GM12878 (cell line): ENCODE results near the gene TLCD5. TPM values are rescaled to one million over a fixed set of nuclear protein-coding genes. Genes with fewer than 3 reads are reported as not detected.

Experiments
- ATAC-seq: fragments of 200-7000 bp; cut with Tn5 transposase; 3 replicates; pipeline ENCODE4 v1.9.1; 2020; ENCODE audit warnings: mild to moderate bottlenecking, moderate library complexity
- Bru-seq: library from RNA; stranded (reverse); fragments of 400-500 nt; gene quantifications from one replicate; lab custom pipeline; 2021; lab: Mats Ljungman, UMichigan
- BruChase-seq, 2 experiments: library from RNA; stranded (reverse); fragments of 400-500 nt; gene quantifications; one replicate each; lab custom pipeline; 2021; lab: Mats Ljungman, UMichigan
- BruUV-seq: library from RNA; stranded (reverse); fragments of 400-500 nt; replicated peaks from 2 replicates; lab custom pipeline; 2021; lab: Mats Ljungman, UMichigan
- CTCF ChIA-PET: fragments of 300-600 bp; sonication (Branson Sonifier 250); formaldehyde crosslinking; extraction: SDS; loops from one replicate; lab custom pipeline; 2021; ENCODE audit warnings: inconsistent platforms; lab: Yijun Ruan, JAX
- POLR2A ChIA-PET: fragments of 350-600 bp; formaldehyde crosslinking; extraction: SDS; loops from one replicate; lab custom pipeline; 2021; ENCODE audit warnings: inconsistent platforms; lab: Charles Lee
- RAD21 ChIA-PET: fragments of 300-600 bp; sonication (Branson Sonifier 250); formaldehyde crosslinking; loops from one replicate; lab custom pipeline; 2023; ENCODE audit warnings: antibody characterized with exemption; ENCODE audit not compliant: unreplicated experiment; lab: Charles Lee
- SMC1A ChIA-PET: fragments of 300-600 bp; sonication (Branson Sonifier 250); formaldehyde crosslinking; loops from one replicate; lab custom pipeline; 2023; ENCODE audit not compliant: unreplicated experiment, uncharacterized antibody; lab: Charles Lee
- DNase-seq: peaks from one replicate; pipeline ENCODE4 v3.0.0-alpha.2; 2011; ENCODE audit warnings: low read depth, low spot score
- FAIRE-seq: peaks from 3 replicates; lab custom pipeline; 2011; peaks lifted over from hg19 to GRCh38; lab: Jason Lieb, UNC
- H2AFZ ChIP-seq: 2 replicates; pipeline ENCODE4 v1.6.0; 2011; ENCODE audit warnings: low read depth, low read length, control low read depth; ENCODE audit not compliant: control insufficient read depth
- H3K27ac ChIP-seq: 2 replicates; pipeline ENCODE4 v1.5.1; 2011; ENCODE audit warnings: control low read depth; ENCODE audit not compliant: control insufficient read depth, insufficient read depth
- H3K27me3 ChIP-seq, 2 experiments: replicated peaks in 1 of 2; 2 replicates each; pipeline versions ENCODE4 v1.6.0 to v1.6.1; 2011; ENCODE audit warnings: low read length in 1 of 2; ENCODE audit not compliant: control insufficient read depth in 2 of 2, insufficient read depth in 2 of 2
- H3K36me3 ChIP-seq, 2 experiments: 2 replicates each; pipeline ENCODE4 v1.5.1; 2011; ENCODE audit warnings: low read length in 1 of 2; ENCODE audit not compliant: control insufficient read depth in 2 of 2, insufficient read depth in 2 of 2
- H3K4me1 ChIP-seq: 2 replicates; pipeline ENCODE4 v1.6.1; 2011; ENCODE audit warnings: mild to moderate bottlenecking, low read length, moderate library complexity, mixed read lengths; ENCODE audit not compliant: control insufficient read depth, insufficient read depth
- H3K4me2 ChIP-seq: 2 replicates; pipeline ENCODE4 v1.6.0; 2011; ENCODE audit warnings: control low read depth; ENCODE audit not compliant: control insufficient read depth, insufficient read depth
- H3K4me3 ChIP-seq: fragments of 200-600 bp; sonication (generic); 2 replicates; pipeline ENCODE4 v1.5.1; 2016
- H3K79me2 ChIP-seq: 2 replicates; pipeline ENCODE4 v1.6.0; 2011; ENCODE audit warnings: low read length; ENCODE audit not compliant: control insufficient read depth, insufficient read depth
- H3K9ac ChIP-seq: 2 replicates; pipeline ENCODE4 v1.8.0; 2011; ENCODE audit warnings: low read length, control low read depth, mixed read lengths; ENCODE audit not compliant: control insufficient read depth, insufficient read depth
- H3K9me3 ChIP-seq: replicated peaks from 3 replicates; pipeline ENCODE4 v1.5.1; 2011; ENCODE audit warnings: mild to moderate bottlenecking, low read length; ENCODE audit not compliant: control insufficient read depth, insufficient read depth
- H4K20me1 ChIP-seq: 2 replicates; pipeline ENCODE4 v1.6.0; 2011; ENCODE audit not compliant: control insufficient read depth, insufficient read depth
- BMI1 ChIP-seq: fragments of 450-650 bp; IDR thresholded peaks from 2 replicates; pipeline ENCODE4 v1.6.1; 2016; ENCODE audit warnings: mild to moderate bottlenecking, moderate library complexity, borderline replicate concordance
- CEBPZ ChIP-seq: fragments of 150-350 bp; IDR thresholded peaks from 2 replicates; pipeline ENCODE4 v1.6.1; 2016; ENCODE audit warnings: low read depth, low read length
- DPF2 ChIP-seq: fragments of 450-650 bp; IDR thresholded peaks from 2 replicates; pipeline ENCODE4 v1.6.1; 2017; ENCODE audit warnings: mild to moderate bottlenecking
- EP300 ChIP-seq, 2 experiments: fragments of 150-350 bp in 1 of 2; IDR thresholded peaks; 2 replicates each; pipeline ENCODE4 v1.6.1; 2011 to 2012; ENCODE audit warnings: low read depth in 2 of 2, low read length in 2 of 2, borderline replicate concordance in 1 of 2, improper control_type of control experiment in 1 of 2, inconsistent platforms in 1 of 2; ENCODE audit not compliant: control insufficient read depth in 1 of 2
- HSF1 ChIP-seq: fragments of 150-350 bp; IDR thresholded peaks from 2 replicates; pipeline ENCODE4 v1.6.1; 2014; ENCODE audit warnings: mild to moderate bottlenecking, low read depth, low read length
- IRF4 ChIP-seq: IDR thresholded peaks from 2 replicates; pipeline ENCODE4 v1.6.1; 2011; ENCODE audit warnings: low read depth, low read length
- KAT2A ChIP-seq: conservative IDR thresholded peaks from 2 replicates; pipeline ENCODE4 v1.6.1; 2011; ENCODE audit warnings: low read depth, low read length; ENCODE audit not compliant: control insufficient read depth
- LARP7 ChIP-seq: fragments of 450-650 bp; IDR thresholded peaks from 2 replicates; pipeline ENCODE4 v1.6.1; 2017; ENCODE audit warnings: mild to moderate bottlenecking
- NR2F1 ChIP-seq: fragments of 450-650 bp; conservative IDR thresholded peaks from 2 replicates; pipeline ENCODE4 v1.6.1; 2017; ENCODE audit warnings: mild to moderate bottlenecking
- SPI1 ChIP-seq: IDR thresholded peaks from 2 replicates; pipeline ENCODE4 v1.6.1; 2011; ENCODE audit warnings: low read depth, mild to moderate bottlenecking, low read length, moderate library complexity, borderline replicate concordance; ENCODE audit not compliant: insufficient read depth
- SUZ12 ChIP-seq: fragments of 200-600 bp; sonication (generic); IDR thresholded peaks from one replicate; pipeline ENCODE4 v1.6.1; 2018; ENCODE audit warnings: antibody characterized with exemption, mild to moderate bottlenecking; ENCODE audit not compliant: unreplicated experiment
- ZNF207 ChIP-seq: fragments of 450-650 bp; IDR thresholded peaks from 2 replicates; pipeline ENCODE4 v1.6.1; 2014; ENCODE audit warnings: antibody characterized with exemption, mild to moderate bottlenecking, borderline replicate concordance
- ZNF24 ChIP-seq: fragments of 450-650 bp; IDR thresholded peaks from 2 replicates; pipeline ENCODE4 v1.6.1; 2017; ENCODE audit warnings: antibody characterized with exemption, mild to moderate bottlenecking
- WGBS: methylation state at CpG from one replicate; pipeline ENCODE4 v1.1.6; 2016; ENCODE audit warnings: low lambda C conversion rate; ENCODE audit not compliant: insufficient replicate concordance, insufficient coverage; ENCODE audit errors: missing lambda C conversion rate; 5-methylcytosine and 5-hydroxymethylcytosine counted together
- in situ Hi-C: fragments of 300-500 bp; cut with MboI; formaldehyde crosslinking; loops from 9 replicates; pipeline ENCODE4 v1.14.3; 2018; ENCODE audit warnings: mixed read lengths
- intact Hi-C: fragments of 100-400 bp; cut with micrococcal nuclease; formaldehyde crosslinking; loops from one replicate; pipeline ENCODE4 v1.14.2; 2022; ENCODE audit not compliant: unreplicated experiment
- long read RNA-seq, 2 experiments: library from polyadenylated mRNA; unstranded; transcript quantifications; one replicate each; pipeline ENCODE4 v2.0.0, GENCODE V29; 2019 to 2020
- polyA minus RNA-seq, 3 experiments: library from RNA; depleted of rRNA, polyadenylated mRNA; stranded (reverse); fragments of >200 nt; gene quantifications; 2 replicates each; pipeline ENCODE4 v1.2.3, GENCODE V29; 2011
- polyA plus RNA-seq, 11 experiments: library from polyadenylated mRNA; depleted of rRNA in 4 of 11; unstranded in 6 of 11; stranded (reverse) in 5 of 11; fragments of >200 nt; fragmentation: Nextera tagmentation in 4 of 11; fragmentation: Illumina TruSeq in 1 of 11; extraction: Ambion mirVana in 4 of 11; extraction: Trizol in 1 of 11; gene quantifications; 1 replicate in 1 of 11; 2 replicates in 10 of 11; pipeline versions ENCODE4 v1.2.1 to v1.2.3, GENCODE V29; 2011 to 2016; ENCODE audit warnings: inconsistent platforms in 2 of 11, missing spikeins in 2 of 11, low read depth in 1 of 11
- total RNA-seq, 4 experiments: library from RNA; depleted of rRNA in 3 of 4; stranded (reverse); fragments of >200 nt in 3 of 4; fragmentation: Illumina TruSeq in 1 of 4; extraction: Trizol in 1 of 4; gene quantifications; 2 replicates each; pipeline versions ENCODE4 v1.2.1 to v1.2.3, GENCODE V29; 2013 to 2021

The TLCD5 gene
- total RNA-seq (2013; cell fraction: nucleolus; rRNA removed), result 49.4 and 51.2 TPM in 2 replicates
- total RNA-seq (2014; rRNA removed), result 2.6 and 3.7 TPM in 2 replicates
- total RNA-seq (2014; rRNA removed; fragmentation: Illumina TruSeq; extraction: Trizol), result 3.0 and 3.1 TPM in 2 replicates
- 3.1 and 3.5 TPM in 2 replicates for total RNA-seq (2021)
- 1.00 TPM for polyA plus RNA-seq (2011; ENCODE audit: low read depth)
- 13.3 and 15.7 TPM in 2 replicates for polyA plus RNA-seq (2011; rRNA removed)
- polyA plus RNA-seq (2011; cell fraction: cytosol; rRNA removed), result 10.3 and 11.1 TPM in 2 replicates
- 17.1 and 18.5 TPM in 2 replicates for polyA plus RNA-seq (2011; cell fraction: nucleus; rRNA removed)
- 0.79 and 1.0 TPM in 2 replicates for polyA plus RNA-seq (2012)
- polyA plus RNA-seq (2014; fragmentation: Illumina TruSeq; extraction: Trizol), result 3.2 and 4.7 TPM in 2 replicates
- 1 to 10 TPM; 2.4 to 3.1 TPM for polyA plus RNA-seq (2014; fragmentation: Nextera tagmentation; extraction: Ambion mirVana)
- 4.6 and 5.6 TPM in 2 replicates for polyA plus RNA-seq (2014; rRNA removed)
- polyA plus RNA-seq (2016; fragmentation: Nextera tagmentation; extraction: Ambion mirVana), result 1 to 10 TPM; 2.8 to 4.4 TPM
- 10.8 and 12.8 TPM in 2 replicates for polyA minus RNA-seq (2011; rRNA and poly(A)+ RNA removed)
- polyA minus RNA-seq (2011; cell fraction: cytosol; rRNA and poly(A)+ RNA removed), result 2.4 and 3.4 TPM in 2 replicates
- polyA minus RNA-seq (2011; cell fraction: nucleus; rRNA and poly(A)+ RNA removed), result 4.1 and 7.5 TPM in 2 replicates
- percentile 89 among the genes with signal in this experiment for Bru-seq, nascent RNA
- BruChase-seq, experiment 1, labeled RNA remaining after a 6-hour chase, result percentile 84 among the genes with signal in this experiment
- percentile 81 among the genes with signal in this experiment for BruChase-seq, experiment 2, labeled RNA remaining after a 2-hour chase
- long read RNA-seq, experiment 1, partial matches to known transcripts, result 0 of 1 reads
- long read RNA-seq, experiment 1, other reads (novel, unspliced or antisense), result 1 of 1 reads
- long read RNA-seq, experiment 2, full-length matches to known transcripts, result 5 of 9 reads
- long read RNA-seq, experiment 2, partial matches to known transcripts, result 1 of 9 reads
- long read RNA-seq, experiment 2, other reads (novel, unspliced or antisense), result 3 of 9 reads

GRCh38 chr11:120324932-120325810 is at the start of gene TLCD5:
TSS of gene TLCD5 (plus strand) at chr11:120325299. CDS start at chr11:120327442, 2,143 bp downstream.
- Histone ChIP-seq H3K36me3 (no peaks in the 10 kb centered on the region), H4K20me1 (no peaks in the 10 kb centered on the region), H3K9me3 (no peaks in the 10 kb centered on the region; the same call in 2 of the 3 replicates), H2AFZ (peak within 1 kb of the TSS; percentile 72), H3K79me2 (no peaks in the 10 kb centered on the region), H3K4me1 (no peaks in the 10 kb centered on the region), H3K9ac (peak within 1 kb of the TSS; percentile 66), H3K4me3 (peak within 1 kb of the TSS; percentile 72), H3K27ac (peak within 1 kb of the TSS; percentile 35), H3K27me3 (no peaks in the 10 kb centered on the region; a peak in 2 of 4 replicates), H3K4me2 (peak within 1 kb of the TSS; percentile 87)
- peak; percentile 87 for ATAC-seq
- POLR2A ChIA-PET, result interaction anchor here (0.6 to 1.7 kb wide), 3 partner anchors 11 to 75 kb away, joined by 4 to 7 read pairs (median 4); partner anchors contain the start of gene ARHGEF12
- CTCF ChIA-PET, result interaction anchor here (1.2 to 3.1 kb wide), 6 partner anchors 9 to 184 kb away, joined by 3 to 25 read pairs (median 5); no protein-coding TSS in a partner anchor
- no TSS peak for BruUV-seq
- no peak for DNase-seq
- 5% methylated on average over 45 of the region's 84 CpGs for WGBS
- RAD21 ChIA-PET, result interaction anchor here (1.2 to 1.8 kb wide), 3 partner anchors 9 to 180 kb away, joined by 3 to 8 read pairs (median 4); no protein-coding TSS in a partner anchor
- SMC1A ChIA-PET, result interaction anchor here (0.6 to 3.1 kb wide), 6 partner anchors 10 to 570 kb away, joined by 3 to 15 read pairs (median 6); no protein-coding TSS in a partner anchor
- in situ Hi-C loops, result no loop called here
- intact Hi-C loops, result no loop called here
- no peak for FAIRE-seq
- TF ChIP-seq SPI1 (no peak), NR2F1 (peak; percentile 63), EP300 (IDR thresholded peaks at IDR 0.05; ENCODE audit: borderline replicate concordance in 1 of 2, control insufficient read depth in 1 of 2, low read depth in 2 of 2, low read length in 2 of 2) (no peak), IRF4 (no peak), BMI1 (no peak), ZNF24 (no peak), LARP7 (peak; percentile 91), SUZ12 (no peak), DPF2 (peak; percentile 80), KAT2A (no peak), ZNF207 (no peak), CEBPZ (no peak), HSF1 (no peak)
